Activated gamma-delta T cell treated with anti-CD3 and anti-CD28 coated beads, Interleukin-2, amount 50 U/mL, for 16 hours (primary cell): ENCODE results near the gene IGFALS.

ENCODE experiments used
- DNase-seq: peaks from one replicate; pipeline ENCODE4 v3.0.0-alpha.2; 2020; ENCODE audit warnings: low read depth

IGFALS gene

GRCh38 chr16:1764971-1765370 lies 28.5 kb downstream of the IGFALS start:
- DNase-seq: no peak

GRCh38 chr16:1763521-1764511 lies 29.7 kb downstream of the IGFALS start:
- no peak for DNase-seq

GRCh38 chr16:1762879-1763520 lies 30.5 kb downstream of the IGFALS start:
- no peak for DNase-seq

GRCh38 chr16:1762196-1762878 lies 31.2 kb downstream of the IGFALS start:
- DNase-seq: no peak

- no peak for DNase-seq
Observed at GRCh38 chr16:1761751-1762150, 31.8 kb downstream of the IGFALS start.

GRCh38 chr16:1760911-1761310 lies 32.6 kb downstream of the IGFALS start:
- DNase-seq: no peak

GRCh38 chr16:1759511-1759910 lies 34.0 kb downstream of the IGFALS start:
- no peak for DNase-seq

- no peak for DNase-seq
Observed at GRCh38 chr16:1758923-1759322, 34.6 kb downstream of the IGFALS start.

GRCh38 chr16:1757714-1758461 lies 35.6 kb downstream of the IGFALS start:
- DNase-seq: no peak

GRCh38 chr16:1754204-1754603 lies 39.3 kb downstream of the IGFALS start:
- DNase-seq: no peak

GRCh38 chr16:1752853-1753252 lies 40.7 kb downstream of the IGFALS start:
- DNase-seq: no peak

GRCh38 chr16:1751946-1752345 lies 41.6 kb downstream of the IGFALS start:
- no peak for DNase-seq

GRCh38 chr16:1749152-1750117 lies 44.1 kb downstream of the IGFALS start:
- no peak for DNase-seq

GRCh38 chr16:1747934-1748333 lies 45.6 kb downstream of the IGFALS start:
- DNase-seq: no peak

- DNase-seq: no peak
Observed at GRCh38 chr16:1746693-1747195, 46.8 kb downstream of the IGFALS start.

- no peak for DNase-seq
Observed at GRCh38 chr16:1745900-1746692, 47.4 kb downstream of the IGFALS start.

GRCh38 chr16:1745181-1745899 lies 48.2 kb downstream of the IGFALS start:
- DNase-seq: no peak

- DNase-seq: no peak
Observed at GRCh38 chr16:1744338-1744840, 49.1 kb downstream of the IGFALS start.
